Gastrocnemius medialis (tissue), 4 donors: ENCODE results near the gene MAPK8.

Source experiments
- POLR2A ChIP-seq, 2 donors: fragments of 450-650 bp; IDR thresholded peaks; one replicate each; pipeline ENCODE4 v1.6.1; 2017; ENCODE audit warnings: antibody characterized with exemption in 2 of 2, mild to moderate bottlenecking in 2 of 2, moderate library complexity in 2 of 2
- TF ChIP-seq, protein P1 (sequence below), 5 experiments: fragments of 450-650 bp in 3 of 5; fragments of 200-600 bp in 2 of 5; sonication (generic) in 2 of 5; IDR thresholded peaks in 4 of 5; conservative IDR thresholded peaks in 1 of 5; 1 replicate in 4 of 5; 2 replicates in 1 of 5; pipeline ENCODE4 v1.5.1; 2016 to 2019; ENCODE audit warnings: antibody characterized with exemption in 5 of 5, mild to moderate bottlenecking in 3 of 5, moderate library complexity in 3 of 5

GRCh38 chr10:48445932-48446331 lies 139.5 kb downstream of the MAPK8 start:
- TF ChIP-seq, protein P1, sequence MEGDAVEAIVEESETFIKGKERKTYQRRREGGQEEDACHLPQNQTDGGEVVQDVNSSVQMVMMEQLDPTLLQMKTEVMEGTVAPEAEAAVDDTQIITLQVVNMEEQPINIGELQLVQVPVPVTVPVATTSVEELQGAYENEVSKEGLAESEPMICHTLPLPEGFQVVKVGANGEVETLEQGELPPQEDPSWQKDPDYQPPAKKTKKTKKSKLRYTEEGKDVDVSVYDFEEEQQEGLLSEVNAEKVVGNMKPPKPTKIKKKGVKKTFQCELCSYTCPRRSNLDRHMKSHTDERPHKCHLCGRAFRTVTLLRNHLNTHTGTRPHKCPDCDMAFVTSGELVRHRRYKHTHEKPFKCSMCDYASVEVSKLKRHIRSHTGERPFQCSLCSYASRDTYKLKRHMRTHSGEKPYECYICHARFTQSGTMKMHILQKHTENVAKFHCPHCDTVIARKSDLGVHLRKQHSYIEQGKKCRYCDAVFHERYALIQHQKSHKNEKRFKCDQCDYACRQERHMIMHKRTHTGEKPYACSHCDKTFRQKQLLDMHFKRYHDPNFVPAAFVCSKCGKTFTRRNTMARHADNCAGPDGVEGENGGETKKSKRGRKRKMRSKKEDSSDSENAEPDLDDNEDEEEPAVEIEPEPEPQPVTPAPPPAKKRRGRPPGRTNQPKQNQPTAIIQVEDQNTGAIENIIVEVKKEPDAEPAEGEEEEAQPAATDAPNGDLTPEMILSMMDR (IDR thresholded peaks at IDR 0.05 in 4 of 5, conservative IDR thresholded peaks at IDR 0.05 in 1 of 5): no peak
- TF ChIP-seq POLR2A (IDR thresholded peaks at IDR 0.05): no peak
